GM23338 (cell line): ENCODE data around the gene DEDD2. TPM values are rescaled to one million over a fixed set of nuclear protein-coding genes. Genes with fewer than 3 reads are reported as not detected.

Experiments
- ATAC-seq: fragments of 200-7000 bp; cut with Tn5 transposase; 3 replicates; pipeline ENCODE4 v1.9.1; 2020
- DNase-seq: peaks from one replicate; pipeline ENCODE4 v3.0.0-alpha.2; 2015; ENCODE audit warnings: low spot score
- H2AFZ ChIP-seq: fragments of 200-600 bp; sonication (generic); 2 replicates; pipeline ENCODE4 v1.8.0; 2016; ENCODE audit warnings: antibody characterized with exemption, mild to moderate bottlenecking, moderate library complexity
- H3F3A ChIP-seq: fragments of 200-600 bp; sonication (generic); replicated peaks from 2 replicates; pipeline ENCODE4 v1.8.0; 2017; ENCODE audit warnings: antibody characterized with exemption, mixed run types, low read depth
- H3K27ac ChIP-seq: fragments of 200-600 bp; sonication (generic); 2 replicates; pipeline ENCODE4 v1.6.1; 2016; ENCODE audit warnings: low read depth
- H3K27me3 ChIP-seq: fragments of 200-600 bp; sonication (generic); 2 replicates; pipeline ENCODE4 v1.8.0; 2016; ENCODE audit warnings: mild to moderate bottlenecking, mixed run types, moderate library complexity; ENCODE audit not compliant: insufficient read depth
- H3K36me3 ChIP-seq: fragments of 200-600 bp; sonication (generic); 2 replicates; pipeline ENCODE4 v1.8.0; 2016; ENCODE audit warnings: mild to moderate bottlenecking; ENCODE audit not compliant: insufficient read depth
- H3K4me1 ChIP-seq: fragments of 200-600 bp; sonication (generic); 2 replicates; pipeline ENCODE4 v1.8.0; 2016; ENCODE audit warnings: mild to moderate bottlenecking, moderate library complexity; ENCODE audit not compliant: insufficient read depth
- H3K4me2 ChIP-seq: fragments of 200-600 bp; sonication (generic); 2 replicates; pipeline ENCODE4 v1.7.1; 2017; ENCODE audit warnings: mixed run types
- H3K4me3 ChIP-seq: fragments of 200-600 bp; sonication (generic); 2 replicates; pipeline ENCODE4 v1.6.1; 2016; ENCODE audit warnings: mixed run types
- H3K79me2 ChIP-seq: fragments of 200-600 bp; sonication (generic); replicated peaks from 2 replicates; pipeline ENCODE4 v1.8.0; 2017; ENCODE audit warnings: mild to moderate bottlenecking; ENCODE audit not compliant: insufficient read depth
- H3K9me2 ChIP-seq: fragments of 200-600 bp; sonication (generic); 2 replicates; pipeline ENCODE4 v1.8.0; 2017; ENCODE audit not compliant: insufficient read depth
- H4K20me1 ChIP-seq: fragments of 200-600 bp; sonication (generic); replicated peaks from 2 replicates; pipeline ENCODE4 v1.8.0; 2017; ENCODE audit warnings: mild to moderate bottlenecking; ENCODE audit not compliant: insufficient read depth
- H3K27ac Mint-ChIP-seq: 2 replicates; pipeline ENCODE4 v1.8.0; 2020; ENCODE audit warnings: inconsistent platforms, mild to moderate bottlenecking, moderate library complexity, mixed read lengths
- H3K27me3 Mint-ChIP-seq: 3 replicates; pipeline ENCODE4 v1.8.0; 2022; ENCODE audit warnings: low read depth, mild to moderate bottlenecking, moderate library complexity, mixed read lengths, inconsistent platforms; ENCODE audit not compliant: insufficient read depth, poor library complexity
- H3K36me3 Mint-ChIP-seq: 3 replicates; pipeline ENCODE4 v1.8.0; 2021; ENCODE audit warnings: low read depth, mild to moderate bottlenecking, inconsistent platforms, moderate library complexity, mixed read lengths
- H3K4me1 Mint-ChIP-seq: 3 replicates; pipeline ENCODE4 v1.8.0; 2020; ENCODE audit warnings: mild to moderate bottlenecking, inconsistent platforms, mixed read lengths
- H3K4me3 Mint-ChIP-seq: 3 replicates; pipeline ENCODE4 v1.8.0; 2021; ENCODE audit warnings: moderate library complexity, mild to moderate bottlenecking, inconsistent platforms, mixed read lengths
- H3K9me3 Mint-ChIP-seq: 3 replicates; pipeline ENCODE4 v1.8.0; 2020; ENCODE audit warnings: moderate library complexity, mild to moderate bottlenecking, inconsistent platforms, mixed read lengths
- CREB1 ChIP-seq: fragments of 250-450 bp; sonication (Bioruptor Pico); IDR thresholded peaks from 2 replicates; pipeline ENCODE4 v1.5.0; 2020; ENCODE audit warnings: low read depth, mild to moderate bottlenecking, moderate library complexity
- CTCF ChIP-seq, 2 experiments: fragments of 200-600 bp in 1 of 2; sonication (generic) in 1 of 2; conservative IDR thresholded peaks; 2 replicates each; pipeline versions ENCODE4 v1.5.1 to v1.6.1; 2016 to 2017; ENCODE audit warnings: antibody characterized with exemption in 2 of 2, low read depth in 2 of 2, mild to moderate bottlenecking in 2 of 2, moderate library complexity in 1 of 2
- EZH2 ChIP-seq: fragments of 200-600 bp; sonication (generic); IDR thresholded peaks from one replicate; pipeline ENCODE4 v1.8.0; 2017; ENCODE audit warnings: antibody characterized with exemption, mild to moderate bottlenecking, low read depth; ENCODE audit not compliant: unreplicated experiment
- EZH2phosphoT487 ChIP-seq: fragments of 200-600 bp; sonication (generic); IDR thresholded peaks from one replicate; pipeline ENCODE4 v1.8.1; 2018; ENCODE audit warnings: antibody characterized with exemption; ENCODE audit not compliant: unreplicated experiment
- JUNB ChIP-seq: IDR thresholded peaks from one replicate; pipeline ENCODE4 v1.6.1; 2016; ENCODE audit warnings: antibody characterized with exemption; ENCODE audit not compliant: unreplicated experiment
- STAT1 ChIP-seq: IDR thresholded peaks from one replicate; pipeline ENCODE4 v1.6.1; 2016; ENCODE audit warnings: antibody characterized with exemption; ENCODE audit not compliant: unreplicated experiment
- polyA plus RNA-seq: library from polyadenylated mRNA; unstranded; fragments of >200 nt; fragmentation: Nextera tagmentation; extraction: Ambion mirVana; gene quantifications from 2 replicates; pipeline ENCODE4 v1.2.1, GENCODE V29; 2016
- total RNA-seq: library from RNA; depleted of rRNA; stranded (reverse); fragments of >200 nt; shearing (Covaris generic); gene quantifications from 2 replicates; pipeline ENCODE4 v1.2.3, GENCODE V29; 2014
- TF ChIP-seq, protein P1 (sequence below): IDR thresholded peaks from one replicate; pipeline ENCODE4 v1.6.1; 2018; ENCODE audit warnings: antibody characterized with exemption; ENCODE audit not compliant: unreplicated experiment
- TF ChIP-seq, protein P2 (sequence below): fragments of 250-450 bp; sonication (Bioruptor Pico); IDR thresholded peaks from 2 replicates; pipeline ENCODE4 v1.5.0; 2020; ENCODE audit warnings: mild to moderate bottlenecking, moderate library complexity

The DEDD2 gene
- total and polyA plus RNA-seq, 2 experiments from 2014 or later = 23.4 to 63.0 TPM

DNA sequence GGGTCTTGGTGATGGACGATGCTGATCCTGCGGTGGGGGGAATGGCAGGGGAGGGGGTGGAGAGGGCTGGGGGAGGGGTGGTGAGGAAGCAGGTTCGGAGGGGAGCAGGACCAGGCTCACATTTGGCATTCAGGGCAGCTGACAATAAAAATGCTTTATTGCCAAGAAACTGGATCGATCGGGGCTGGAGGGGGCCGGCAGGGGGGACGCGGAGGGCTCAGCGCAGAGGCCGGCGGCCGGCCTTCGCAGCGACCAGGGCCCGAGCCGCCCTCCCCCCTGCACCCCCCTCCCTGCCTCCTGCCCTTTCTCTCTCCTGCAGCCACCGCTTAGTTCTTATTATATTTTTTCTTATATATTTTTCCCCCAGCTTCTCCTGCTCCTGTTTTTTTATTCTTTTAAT is 67.1 kb downstream of the DEDD2 start (continued):
- TF ChIP-seq, protein P1, sequence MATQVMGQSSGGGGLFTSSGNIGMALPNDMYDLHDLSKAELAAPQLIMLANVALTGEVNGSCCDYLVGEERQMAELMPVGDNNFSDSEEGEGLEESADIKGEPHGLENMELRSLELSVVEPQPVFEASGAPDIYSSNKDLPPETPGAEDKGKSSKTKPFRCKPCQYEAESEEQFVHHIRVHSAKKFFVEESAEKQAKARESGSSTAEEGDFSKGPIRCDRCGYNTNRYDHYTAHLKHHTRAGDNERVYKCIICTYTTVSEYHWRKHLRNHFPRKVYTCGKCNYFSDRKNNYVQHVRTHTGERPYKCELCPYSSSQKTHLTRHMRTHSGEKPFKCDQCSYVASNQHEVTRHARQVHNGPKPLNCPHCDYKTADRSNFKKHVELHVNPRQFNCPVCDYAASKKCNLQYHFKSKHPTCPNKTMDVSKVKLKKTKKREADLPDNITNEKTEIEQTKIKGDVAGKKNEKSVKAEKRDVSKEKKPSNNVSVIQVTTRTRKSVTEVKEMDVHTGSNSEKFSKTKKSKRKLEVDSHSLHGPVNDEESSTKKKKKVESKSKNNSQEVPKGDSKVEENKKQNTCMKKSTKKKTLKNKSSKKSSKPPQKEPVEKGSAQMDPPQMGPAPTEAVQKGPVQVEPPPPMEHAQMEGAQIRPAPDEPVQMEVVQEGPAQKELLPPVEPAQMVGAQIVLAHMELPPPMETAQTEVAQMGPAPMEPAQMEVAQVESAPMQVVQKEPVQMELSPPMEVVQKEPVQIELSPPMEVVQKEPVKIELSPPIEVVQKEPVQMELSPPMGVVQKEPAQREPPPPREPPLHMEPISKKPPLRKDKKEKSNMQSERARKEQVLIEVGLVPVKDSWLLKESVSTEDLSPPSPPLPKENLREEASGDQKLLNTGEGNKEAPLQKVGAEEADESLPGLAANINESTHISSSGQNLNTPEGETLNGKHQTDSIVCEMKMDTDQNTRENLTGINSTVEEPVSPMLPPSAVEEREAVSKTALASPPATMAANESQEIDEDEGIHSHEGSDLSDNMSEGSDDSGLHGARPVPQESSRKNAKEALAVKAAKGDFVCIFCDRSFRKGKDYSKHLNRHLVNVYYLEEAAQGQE = no peak
- no peak for TF ChIP-seq EZH2phosphoT487
- TF ChIP-seq CREB1 = no peak

- peak overlapping the region; percentile 12; the same call in 1 of the 3 replicates for H3K4me3 Mint-ChIP-seq
- peaks cover 41% of the 10 kb centered on the region for H3K4me1 Mint-ChIP-seq
- H2AFZ ChIP-seq = peak overlapping the region; percentile 76
- peaks cover 14% of the 10 kb centered on the region for H3K27me3 Mint-ChIP-seq
- ATAC-seq (peak; percentile 45), DNase-seq (peak; percentile 26)
- peaks cover 30% of the 10 kb centered on the region for H3K4me1 ChIP-seq
- peak overlapping the region; percentile 43; the same call in 1 of the 2 replicates for H3K4me2 ChIP-seq
- no peaks in the 10 kb centered on the region for H3K27me3 ChIP-seq
- H3K36me3 ChIP-seq = no peaks in the 10 kb centered on the region
- no peaks in the 10 kb centered on the region for H3K79me2 ChIP-seq
- H3K9me2 ChIP-seq = no peaks in the 10 kb centered on the region
- no peaks in the 10 kb centered on the region for H3K9me3 Mint-ChIP-seq
- H3K36me3 Mint-ChIP-seq = no peaks in the 10 kb centered on the region
- H3K27ac ChIP-seq = no peak overlapping the region
- H4K20me1 ChIP-seq = no peaks in the 10 kb centered on the region
- H3F3A ChIP-seq = 0 out of 2 replicates have a peak, but pooled peaks cover 7% of the 10 kb centered on the region
- H3K27ac Mint-ChIP-seq = no peak overlapping the region
- no peak overlapping the region for H3K4me3 ChIP-seq
- TF ChIP-seq, protein P2, sequence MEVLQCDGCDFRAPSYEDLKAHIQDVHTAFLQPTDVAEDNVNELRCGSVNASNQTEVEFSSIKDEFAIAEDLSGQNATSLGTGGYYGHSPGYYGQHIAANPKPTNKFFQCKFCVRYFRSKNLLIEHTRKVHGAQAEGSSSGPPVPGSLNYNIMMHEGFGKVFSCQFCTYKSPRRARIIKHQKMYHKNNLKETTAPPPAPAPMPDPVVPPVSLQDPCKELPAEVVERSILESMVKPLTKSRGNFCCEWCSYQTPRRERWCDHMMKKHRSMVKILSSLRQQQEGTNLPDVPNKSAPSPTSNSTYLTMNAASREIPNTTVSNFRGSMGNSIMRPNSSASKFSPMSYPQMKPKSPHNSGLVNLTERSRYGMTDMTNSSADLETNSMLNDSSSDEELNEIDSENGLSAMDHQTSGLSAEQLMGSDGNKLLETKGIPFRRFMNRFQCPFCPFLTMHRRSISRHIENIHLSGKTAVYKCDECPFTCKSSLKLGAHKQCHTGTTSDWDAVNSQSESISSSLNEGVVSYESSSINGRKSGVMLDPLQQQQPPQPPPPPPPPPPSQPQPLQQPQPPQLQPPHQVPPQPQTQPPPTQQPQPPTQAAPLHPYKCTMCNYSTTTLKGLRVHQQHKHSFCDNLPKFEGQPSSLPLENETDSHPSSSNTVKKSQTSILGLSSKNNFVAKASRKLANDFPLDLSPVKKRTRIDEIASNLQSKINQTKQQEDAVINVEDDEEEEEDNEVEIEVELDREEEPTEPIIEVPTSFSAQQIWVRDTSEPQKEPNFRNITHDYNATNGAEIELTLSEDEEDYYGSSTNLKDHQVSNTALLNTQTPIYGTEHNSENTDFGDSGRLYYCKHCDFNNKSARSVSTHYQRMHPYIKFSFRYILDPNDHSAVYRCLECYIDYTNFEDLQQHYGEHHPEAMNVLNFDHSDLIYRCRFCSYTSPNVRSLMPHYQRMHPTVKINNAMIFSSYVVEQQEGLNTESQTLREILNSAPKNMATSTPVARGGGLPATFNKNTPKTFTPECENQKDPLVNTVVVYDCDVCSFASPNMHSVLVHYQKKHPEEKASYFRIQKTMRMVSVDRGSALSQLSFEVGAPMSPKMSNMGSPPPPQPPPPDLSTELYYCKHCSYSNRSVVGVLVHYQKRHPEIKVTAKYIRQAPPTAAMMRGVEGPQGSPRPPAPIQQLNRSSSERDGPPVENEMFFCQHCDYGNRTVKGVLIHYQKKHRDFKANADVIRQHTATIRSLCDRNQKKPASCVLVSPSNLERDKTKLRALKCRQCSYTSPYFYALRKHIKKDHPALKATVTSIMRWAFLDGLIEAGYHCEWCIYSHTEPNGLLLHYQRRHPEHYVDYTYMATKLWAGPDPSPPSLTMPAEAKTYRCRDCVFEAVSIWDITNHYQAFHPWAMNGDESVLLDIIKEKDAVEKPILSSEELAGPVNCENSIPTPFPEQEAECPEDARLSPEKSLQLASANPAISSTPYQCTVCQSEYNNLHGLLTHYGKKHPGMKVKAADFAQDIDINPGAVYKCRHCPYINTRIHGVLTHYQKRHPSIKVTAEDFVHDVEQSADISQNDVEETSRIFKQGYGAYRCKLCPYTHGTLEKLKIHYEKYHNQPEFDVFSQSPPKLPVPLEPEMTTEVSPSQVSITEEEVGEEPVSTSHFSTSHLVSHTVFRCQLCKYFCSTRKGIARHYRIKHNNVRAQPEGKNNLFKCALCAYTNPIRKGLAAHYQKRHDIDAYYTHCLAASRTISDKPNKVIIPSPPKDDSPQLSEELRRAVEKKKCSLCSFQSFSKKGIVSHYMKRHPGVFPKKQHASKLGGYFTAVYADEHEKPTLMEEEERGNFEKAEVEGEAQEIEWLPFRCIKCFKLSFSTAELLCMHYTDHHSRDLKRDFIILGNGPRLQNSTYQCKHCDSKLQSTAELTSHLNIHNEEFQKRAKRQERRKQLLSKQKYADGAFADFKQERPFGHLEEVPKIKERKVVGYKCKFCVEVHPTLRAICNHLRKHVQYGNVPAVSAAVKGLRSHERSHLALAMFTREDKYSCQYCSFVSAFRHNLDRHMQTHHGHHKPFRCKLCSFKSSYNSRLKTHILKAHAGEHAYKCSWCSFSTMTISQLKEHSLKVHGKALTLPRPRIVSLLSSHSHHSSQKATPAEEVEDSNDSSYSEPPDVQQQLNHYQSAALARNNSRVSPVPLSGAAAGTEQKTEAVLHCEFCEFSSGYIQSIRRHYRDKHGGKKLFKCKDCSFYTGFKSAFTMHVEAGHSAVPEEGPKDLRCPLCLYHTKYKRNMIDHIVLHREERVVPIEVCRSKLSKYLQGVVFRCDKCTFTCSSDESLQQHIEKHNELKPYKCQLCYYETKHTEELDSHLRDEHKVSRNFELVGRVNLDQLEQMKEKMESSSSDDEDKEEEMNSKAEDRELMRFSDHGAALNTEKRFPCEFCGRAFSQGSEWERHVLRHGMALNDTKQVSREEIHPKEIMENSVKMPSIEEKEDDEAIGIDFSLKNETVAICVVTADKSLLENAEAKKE = no peak
- TF ChIP-seq JUNB (no peak), CTCF (conservative IDR thresholded peaks at IDR 0.05; ENCODE audit: low read depth in 2 of 2) (no peak), STAT1 (no peak), EZH2 (no peak)
- TF ChIP-seq, protein P1 = no peak
These were observed 67.9 kb downstream of the DEDD2 start for GRCh38 chr19:42149447-42150202.
